ENCODE results near the gene GMPPA. TPM values are rescaled to one million over a fixed set of nuclear protein-coding genes. Genes with fewer than 3 reads are reported as not detected.

The GMPPA gene
- total RNA-seq, 1 experiment from 2014 or later = 32.0 TPM

- Mint-ChIP-seq H3K27ac (peak overlapping the region; percentile 86 to 97 (median 90); a peak in 6 of 7 replicates), H3K27me3 (ENCODE audit: low read depth) (peaks cover 4% of the 10 kb centered on the region), H3K36me3 (ENCODE audit: insufficient read depth in 1 of 3, low read depth in 3 of 3) (peaks cover 3 to 4% (median 4%) of the 10 kb centered on the region in 3 experiments; a peak in 4 of 7 replicates), H3K4me3 (peak overlapping the region; percentile 65 to 84), H3K4me1 (peaks cover 18 to 23% of the 10 kb centered on the region in 2 experiments), H3K9me3 (no peaks in the 10 kb centered on the region; a peak in 1 of 5 replicates)
- no peaks in the 10 kb centered on the region for H3K4me1 ChIP-seq (ENCODE audit: insufficient read depth, low read length)
- no peaks in the 10 kb centered on the region for H4K20me1 ChIP-seq (ENCODE audit: control insufficient read depth, insufficient read depth, insufficient read length)
- peak overlapping the region; percentile 77 for H3K4me2 ChIP-seq (ENCODE audit: insufficient read depth, insufficient read length, low read length)
- no peak overlapping the region for H4K8ac ChIP-seq (replicated peaks; ENCODE audit: insufficient read length, low read depth, low read length)
- TF ChIP-seq, protein P1, sequence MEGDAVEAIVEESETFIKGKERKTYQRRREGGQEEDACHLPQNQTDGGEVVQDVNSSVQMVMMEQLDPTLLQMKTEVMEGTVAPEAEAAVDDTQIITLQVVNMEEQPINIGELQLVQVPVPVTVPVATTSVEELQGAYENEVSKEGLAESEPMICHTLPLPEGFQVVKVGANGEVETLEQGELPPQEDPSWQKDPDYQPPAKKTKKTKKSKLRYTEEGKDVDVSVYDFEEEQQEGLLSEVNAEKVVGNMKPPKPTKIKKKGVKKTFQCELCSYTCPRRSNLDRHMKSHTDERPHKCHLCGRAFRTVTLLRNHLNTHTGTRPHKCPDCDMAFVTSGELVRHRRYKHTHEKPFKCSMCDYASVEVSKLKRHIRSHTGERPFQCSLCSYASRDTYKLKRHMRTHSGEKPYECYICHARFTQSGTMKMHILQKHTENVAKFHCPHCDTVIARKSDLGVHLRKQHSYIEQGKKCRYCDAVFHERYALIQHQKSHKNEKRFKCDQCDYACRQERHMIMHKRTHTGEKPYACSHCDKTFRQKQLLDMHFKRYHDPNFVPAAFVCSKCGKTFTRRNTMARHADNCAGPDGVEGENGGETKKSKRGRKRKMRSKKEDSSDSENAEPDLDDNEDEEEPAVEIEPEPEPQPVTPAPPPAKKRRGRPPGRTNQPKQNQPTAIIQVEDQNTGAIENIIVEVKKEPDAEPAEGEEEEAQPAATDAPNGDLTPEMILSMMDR (conservative IDR thresholded peaks at IDR 0.05) = peak; percentile 94
- H3K27me3 ChIP-seq (ENCODE audit: insufficient read depth, low read length) = no peaks in the 10 kb centered on the region
- no peaks in the 10 kb centered on the region for H3K79me1 ChIP-seq (ENCODE audit: insufficient read depth, low read depth, low read length, poor library complexity, severe bottlenecking)
- H2AK5ac ChIP-seq (ENCODE audit: insufficient read length, low read length) = no peak overlapping the region
- no peak overlapping the region for H2BK12ac ChIP-seq (ENCODE audit: insufficient read length, low read depth, low read length)
- WGBS (ENCODE audit: extremely low coverage, insufficient read length, low lambda C conversion rate) = no CpG with 5 or more reads among the region's 14 CpGs
- H2BK15ac ChIP-seq (ENCODE audit: low read depth, low read length) = no peak overlapping the region
- H3K9ac ChIP-seq (ENCODE audit: extremely low read depth, insufficient read length, low read length) = peak overlapping the region; percentile 24
- H3K23me2 ChIP-seq (ENCODE audit: insufficient read length, low read depth, low read length, poor library complexity, severe bottlenecking) = peaks cover 2% of the 10 kb centered on the region
- H3K14ac ChIP-seq (ENCODE audit: insufficient read depth, low read length) = peak overlapping the region; percentile 64; the same call in 1 of the 2 replicates
- H3K79me2 ChIP-seq (ENCODE audit: insufficient read depth, low read length) = no peaks in the 10 kb centered on the region
- H4K5ac ChIP-seq (ENCODE audit: insufficient read length, low read depth, low read length) = no peak overlapping the region
- H3K27ac ChIP-seq (ENCODE audit: insufficient read length, low read depth, low read length) = no peak overlapping the region
- no peak overlapping the region for H3K56ac ChIP-seq (ENCODE audit: insufficient read length, low read depth, low read length)
- H2BK120ac ChIP-seq (ENCODE audit: low read depth, low read length, poor library complexity, severe bottlenecking) = peak overlapping the region; percentile 85
- no peak overlapping the region for H3T11ph ChIP-seq (ENCODE audit: low read length)
- no peak overlapping the region for H3K4ac ChIP-seq (ENCODE audit: low read depth, low read length)
- no peak overlapping the region for H2BK5ac ChIP-seq (ENCODE audit: insufficient read length, low read length)
- peak overlapping the region; percentile 76 for H3K18ac ChIP-seq (ENCODE audit: insufficient read length, low read depth, low read length)
- H3K9me3 ChIP-seq (ENCODE audit: control insufficient read depth, low read depth, low read length) = no peaks in the 10 kb centered on the region
- no peak overlapping the region for H2AFZ ChIP-seq (ENCODE audit: low read length)
- H3K23ac ChIP-seq (ENCODE audit: insufficient read length, low read depth, low read length) = no peak overlapping the region
- no peak overlapping the region for H4K91ac ChIP-seq (ENCODE audit: insufficient read length, low read depth, low read length)
- H2BK20ac ChIP-seq (ENCODE audit: low read depth, low read length, poor library complexity, severe bottlenecking) = no peak overlapping the region
- peak; percentile 88 for DNase-seq
These were observed 22.7 kb upstream of the GMPPA start for GRCh38 chr2:219475697-219476651.
